Suppressor macrophage treated with lipopolysaccharide for 4 hours (primary cell): ENCODE results near the gene USP9X.
A peak's percentile ranks its signal among the peaks of the same experiment; 100 is the strongest.

Source experiments
- DNase-seq: peaks from one replicate; pipeline ENCODE4 v3.0.0-alpha.2; 2020

Gene USP9X

DNA sequence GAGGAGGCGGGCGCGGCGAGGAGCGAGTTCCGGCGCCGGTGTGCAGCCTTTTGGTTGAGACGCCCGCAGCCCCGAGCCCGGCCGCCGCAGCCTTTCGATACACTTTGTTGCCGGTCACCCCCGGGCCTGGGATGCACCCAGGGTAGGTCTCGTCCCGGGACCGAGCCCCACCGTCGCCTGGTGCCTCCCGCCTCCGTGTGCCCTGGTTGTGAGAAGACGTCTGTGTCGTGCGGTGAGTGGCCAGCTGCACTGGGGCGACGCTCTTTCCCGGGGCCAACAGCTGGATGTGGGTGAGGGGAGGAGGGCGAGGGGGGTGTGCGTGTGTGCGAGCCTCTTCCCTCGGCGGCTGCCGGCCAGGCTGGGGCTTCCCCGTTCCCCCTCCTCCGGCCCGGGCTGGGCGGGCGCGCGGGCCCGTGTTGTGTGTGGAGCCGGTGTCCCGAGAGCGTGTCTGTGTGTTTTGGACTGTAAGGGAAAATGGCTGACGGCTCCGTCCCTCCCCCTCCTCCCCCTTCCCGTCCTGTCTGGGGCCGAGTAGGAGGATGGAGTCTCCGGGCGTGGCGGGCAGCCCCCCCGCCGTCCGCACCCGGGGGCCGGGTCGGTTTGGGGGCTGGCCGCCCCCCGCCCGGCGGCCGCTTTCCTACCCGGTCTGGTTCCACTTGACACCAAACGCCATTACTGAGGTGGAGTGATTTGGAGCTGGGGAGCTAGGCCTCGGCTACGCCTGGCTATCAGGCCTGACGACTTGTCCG is 807 bp downstream of the USP9X start:
- DNase-seq = peak; percentile 37

- no peak for DNase-seq
Measured at GRCh38 chrX:41086627-41086932, 1.3 kb downstream of the USP9X start.

- DNase-seq = no peak
Measured at GRCh38 chrX:41087201-41087600, 2.0 kb downstream of the USP9X start.

- peak; percentile 32 for DNase-seq
Measured at GRCh38 chrX:41090568-41091238, 5.5 kb downstream of the USP9X start.

- no peak for DNase-seq
Measured at GRCh38 chrX:41092776-41093175, 7.5 kb downstream of the USP9X start.

DNA sequence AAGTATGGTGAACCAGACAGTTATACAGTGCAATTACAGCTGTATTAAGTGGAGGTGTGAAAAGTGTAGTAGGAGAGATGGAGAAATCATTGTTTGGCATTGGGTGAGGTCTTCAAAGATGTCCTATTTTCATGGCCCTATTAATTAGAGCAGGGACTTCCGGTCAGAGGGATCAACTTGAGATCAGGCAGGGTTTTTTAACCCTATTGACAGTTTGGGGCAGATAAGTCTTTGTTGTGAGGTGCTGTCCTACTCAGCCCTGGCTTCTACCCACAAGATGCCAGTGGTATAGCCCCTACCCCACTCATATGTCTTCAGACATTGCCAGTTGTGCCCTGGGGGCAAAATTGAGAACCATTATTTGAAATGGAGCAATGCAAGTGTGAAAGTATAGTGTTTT is 9.9 kb downstream of the USP9X start:
- no peak for DNase-seq

DNA sequence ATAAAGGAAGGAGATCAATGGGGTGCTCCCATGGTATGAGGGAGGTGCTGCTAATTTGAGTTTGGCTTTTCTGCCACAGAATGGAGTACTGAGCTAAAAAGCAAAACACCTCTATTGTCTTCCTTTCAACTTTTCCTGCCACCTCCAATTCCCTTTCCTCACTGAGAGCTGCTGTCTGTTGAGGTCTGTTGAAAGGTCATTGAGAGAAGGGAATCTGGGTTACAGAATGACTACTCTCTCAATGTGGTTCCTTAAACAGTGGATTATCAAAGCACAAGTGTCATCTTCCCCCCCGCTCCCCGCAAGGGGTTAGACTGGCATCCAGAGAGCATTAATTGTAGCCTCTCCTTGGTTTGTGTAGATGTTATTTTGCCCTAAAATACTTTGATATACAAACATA is 10.7 kb downstream of the USP9X start:
- DNase-seq = peak; percentile 53

GRCh38 chrX:41096339-41096955 is 11.2 kb downstream of the USP9X start:
- DNase-seq = peak; percentile 42

GRCh38 chrX:41097326-41097725 is 12.1 kb downstream of the USP9X start:
- no peak for DNase-seq

- DNase-seq = no peak
Measured at GRCh38 chrX:41100200-41100599, 15.0 kb downstream of the USP9X start.

GRCh38 chrX:41100819-41101218 is 15.6 kb downstream of the USP9X start:
- DNase-seq = no peak

- no peak for DNase-seq
Measured at GRCh38 chrX:41105005-41105404, 19.8 kb downstream of the USP9X start.

DNA sequence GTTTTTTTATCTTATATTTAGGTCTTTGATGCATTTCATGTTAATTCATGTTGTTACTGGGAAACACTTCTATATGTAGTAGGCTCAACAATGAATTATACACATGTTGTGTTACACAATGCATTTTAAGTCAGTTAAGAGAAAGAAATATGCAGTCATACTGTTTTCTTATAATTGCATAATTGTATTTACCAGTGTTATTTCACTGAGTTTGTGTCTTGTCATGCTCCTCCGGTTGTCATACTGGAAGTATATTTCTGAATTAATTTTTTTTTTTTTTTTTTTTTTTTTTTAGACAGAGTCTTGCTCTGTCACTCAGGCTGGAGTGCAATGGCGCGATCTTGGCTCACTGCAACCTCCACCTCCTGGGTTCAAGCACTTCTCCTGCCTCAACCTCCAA is 21.0 kb downstream of the USP9X start:
- DNase-seq = peak; percentile 42

DNA sequence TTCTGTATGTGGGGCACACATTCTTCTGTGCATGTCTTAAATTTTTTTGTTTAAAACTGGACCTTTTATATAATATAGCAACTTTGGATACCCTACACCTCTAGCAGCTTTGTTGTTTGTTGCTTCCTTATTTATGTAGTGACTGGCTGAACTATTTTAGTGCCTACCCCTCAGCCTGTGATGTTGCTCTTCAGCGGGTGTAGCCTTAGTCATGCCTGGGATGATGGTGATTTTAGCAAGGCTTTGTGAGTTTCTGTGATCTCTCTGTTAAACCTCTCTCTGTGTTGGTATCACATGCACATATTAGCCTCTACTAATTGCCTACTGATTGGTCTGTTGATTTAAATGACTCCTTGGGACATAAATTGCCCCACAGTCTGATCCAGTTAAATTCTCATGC is 22.8 kb downstream of the USP9X start:
- DNase-seq = peak; percentile 44

- DNase-seq = no peak
Measured at GRCh38 chrX:41108463-41109205, 23.4 kb downstream of the USP9X start.

DNA sequence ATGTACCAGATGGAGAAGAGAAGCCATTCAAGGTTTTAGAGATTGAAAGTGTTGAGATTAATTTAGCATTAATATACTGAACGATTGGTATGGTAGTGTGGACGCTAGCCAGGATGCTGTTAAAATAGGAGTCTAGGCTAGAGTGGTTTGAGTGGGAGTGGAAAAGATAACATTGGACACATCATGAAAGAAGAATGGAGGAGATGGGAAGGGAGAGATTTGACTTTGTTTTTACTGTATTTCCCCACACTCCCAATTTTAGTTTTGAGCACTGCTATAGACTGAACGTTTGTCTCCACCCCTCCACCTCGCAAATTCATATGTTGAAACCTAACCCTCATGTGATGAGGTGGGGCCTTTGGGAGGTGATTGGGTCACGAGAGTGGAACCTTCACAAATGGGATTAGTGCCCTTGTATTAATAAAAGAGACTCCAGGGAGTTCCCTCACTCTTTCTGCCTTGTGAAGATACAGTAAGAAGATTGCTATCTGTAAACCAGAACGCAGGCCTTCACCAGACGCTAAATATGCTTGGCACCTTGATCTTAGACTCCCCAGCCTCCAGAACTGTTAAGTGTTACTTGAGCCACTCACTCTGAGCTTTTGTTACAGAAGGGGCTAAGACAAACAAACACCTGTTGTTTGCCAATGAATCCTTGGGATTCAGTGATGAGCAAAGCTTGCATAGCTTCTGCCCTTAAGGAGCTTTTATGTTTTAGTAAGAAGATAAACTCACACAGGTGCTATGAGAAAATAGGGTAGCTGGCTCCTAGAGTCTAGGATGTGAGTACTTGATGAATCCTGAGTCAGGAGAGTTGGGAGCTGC is 25.8 kb downstream of the USP9X start:
- DNase-seq = no peak

DNA sequence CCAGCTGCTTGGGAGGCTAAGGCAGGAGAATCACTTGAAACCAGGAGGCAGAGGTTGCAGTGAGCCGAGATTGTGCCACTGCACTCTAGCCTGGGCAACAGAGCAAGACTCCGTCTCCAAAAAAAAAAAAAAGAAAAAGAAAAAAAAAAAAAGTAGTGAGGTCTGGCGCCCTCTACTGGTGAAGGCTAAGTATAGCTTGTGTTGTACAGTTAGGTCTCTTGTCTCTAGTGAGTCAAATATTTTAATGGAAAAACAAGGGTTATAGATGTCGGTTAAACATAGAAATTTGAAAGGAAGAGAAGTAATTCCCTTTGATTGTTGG is 29.8 kb downstream of the USP9X start:
- DNase-seq = peak; percentile 40

DNA sequence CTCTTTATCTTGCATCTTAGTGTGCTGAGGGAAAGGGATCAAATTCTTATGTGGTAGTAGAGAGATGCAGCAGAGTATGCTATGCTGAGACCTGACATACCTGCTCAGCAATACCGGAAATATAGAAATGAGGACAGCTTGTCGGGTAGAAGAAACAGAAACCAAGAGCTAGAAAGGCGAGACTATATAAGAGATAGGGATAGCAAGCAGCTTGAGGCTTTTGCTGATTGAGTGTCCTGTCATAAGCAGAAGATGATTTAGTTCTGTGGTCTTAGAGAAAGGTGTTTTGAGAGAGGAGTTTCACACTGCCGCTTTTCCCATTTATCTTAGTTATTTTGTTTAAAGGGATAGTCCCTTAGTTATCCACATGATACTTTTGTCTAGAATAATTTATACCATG is 31.7 kb downstream of the USP9X start:
- peak; percentile 20 for DNase-seq

DNA sequence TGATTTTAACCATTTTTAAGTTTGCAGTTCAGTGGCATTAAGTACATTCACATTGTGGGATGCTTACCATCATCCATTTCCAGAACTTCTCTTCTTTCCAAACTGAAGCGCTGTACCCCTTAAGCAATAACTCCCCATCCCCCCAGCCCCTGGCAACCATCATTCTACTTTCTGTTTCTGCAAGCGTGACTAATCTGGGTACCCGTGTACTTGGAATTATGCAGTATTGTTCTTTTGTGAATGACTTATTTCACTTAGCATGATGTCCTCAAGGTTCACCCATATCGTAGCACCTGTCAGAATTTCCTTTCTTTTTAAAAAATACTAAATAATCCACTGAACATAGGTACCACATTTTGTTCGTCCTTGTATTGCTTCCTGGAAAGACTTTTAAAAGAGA is 32.9 kb downstream of the USP9X start:
- DNase-seq = peak; percentile 42

DNA sequence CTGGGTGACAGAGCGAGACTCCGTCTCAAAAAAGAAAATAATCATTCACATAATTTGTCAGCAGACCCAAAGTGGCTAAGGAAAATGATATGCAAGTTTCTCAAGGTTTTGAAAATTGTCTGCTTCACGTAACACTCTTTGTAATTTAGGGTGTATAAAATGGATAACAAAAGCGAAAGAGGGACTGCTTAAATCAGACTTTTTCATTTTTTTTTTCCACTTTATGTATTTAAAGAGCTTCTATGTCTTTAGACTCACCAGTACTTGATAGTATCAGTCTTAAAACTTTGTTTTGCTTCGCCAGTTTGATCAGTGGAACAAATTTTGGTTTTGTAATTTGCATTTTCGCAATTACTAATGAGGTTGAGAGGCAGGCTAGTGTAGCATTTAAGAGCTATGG is 34.6 kb downstream of the USP9X start:
- no peak for DNase-seq

DNA sequence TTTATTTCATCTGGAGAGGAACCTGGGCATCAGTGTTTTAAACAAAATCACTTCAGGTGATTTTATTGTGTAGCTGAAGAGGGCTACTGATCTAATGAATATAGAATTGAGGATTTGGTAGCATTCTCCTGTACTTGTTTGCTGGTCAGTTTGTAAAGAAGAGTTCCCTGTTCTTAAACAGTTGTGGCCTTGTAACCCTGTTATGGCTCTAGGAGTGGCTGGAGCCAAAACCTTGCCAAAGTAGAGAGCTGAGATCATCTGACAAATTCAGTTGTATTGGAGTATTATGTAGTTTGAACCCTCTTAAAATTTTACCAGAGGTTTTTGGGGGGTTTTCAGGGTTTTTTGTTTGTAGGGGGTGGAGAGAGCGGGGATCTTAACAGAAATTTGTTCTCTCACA is 36.5 kb downstream of the USP9X start:
- no peak for DNase-seq

- DNase-seq = no peak
Measured at GRCh38 chrX:41122664-41123257, 37.5 kb downstream of the USP9X start.
